Neural cell (in vitro differentiated cells): Measurements from ENCODE around the gene PLCB4. TPM values are rescaled to one million over a fixed set of nuclear protein-coding genes. Genes with fewer than 3 reads are reported as not detected.

Experiments
- H2AFZ ChIP-seq: fragments of 200-600, 300-800 bp; sonication (generic), shearing (Covaris generic); 2 replicates; pipeline ENCODE4 v1.6.0; 2014; ENCODE audit warnings: low read depth, mild to moderate bottlenecking, antibody characterized with exemption, low read length, moderate library complexity
- H3F3A ChIP-seq: fragments of 200-600 bp; shearing (Covaris generic); 2 replicates; pipeline ENCODE4 v1.6.1; 2016; ENCODE audit warnings: mild to moderate bottlenecking, moderate library complexity, mixed read lengths, antibody characterized with exemption, low read length; ENCODE audit not compliant: insufficient read depth, poor library complexity, severe bottlenecking
- H3K27ac ChIP-seq: fragments of 200-600, 300-800 bp; sonication (generic), shearing (Covaris generic); 2 replicates; pipeline ENCODE4 v1.5.1; 2014; ENCODE audit warnings: mild to moderate bottlenecking, low read length, moderate library complexity
- H3K27me3 ChIP-seq: fragments of 300-800, 200-600 bp; sonication (generic), shearing (Covaris generic); 2 replicates; pipeline ENCODE4 v1.6.0; 2014; ENCODE audit warnings: mild to moderate bottlenecking, low read depth, low read length, moderate library complexity; ENCODE audit not compliant: insufficient read depth
- H3K36me3 ChIP-seq: fragments of 300-800, 200-600 bp; sonication (generic), shearing (Covaris generic); 2 replicates; pipeline ENCODE4 v1.5.1; 2014; ENCODE audit warnings: mild to moderate bottlenecking, antibody characterized with exemption, low read length, moderate library complexity; ENCODE audit not compliant: insufficient read depth
- H3K4me2 ChIP-seq: fragments of 300-800, 200-600 bp; sonication (generic), shearing (Covaris generic); 2 replicates; pipeline ENCODE4 v1.6.0; 2014; ENCODE audit warnings: mild to moderate bottlenecking, low read length
- H3K4me3 ChIP-seq: fragments of 300-800, 200-600 bp; sonication (generic), shearing (Covaris generic); 2 replicates; pipeline ENCODE4 v1.5.1; 2014; ENCODE audit warnings: mild to moderate bottlenecking, low read length, moderate library complexity
- H3K79me2 ChIP-seq: fragments of 200-600 bp; shearing (Covaris generic); replicated peaks from 2 replicates; pipeline ENCODE4 v1.6.0; 2014; ENCODE audit warnings: mild to moderate bottlenecking, low read length, moderate library complexity; ENCODE audit not compliant: insufficient read depth
- H3K9ac ChIP-seq: fragments of 300-800, 200-600 bp; sonication (generic), shearing (Covaris generic); 2 replicates; pipeline ENCODE4 v1.6.1; 2016; ENCODE audit warnings: mild to moderate bottlenecking, low read length, mixed read lengths
- H3K9me2 ChIP-seq: fragments of 200-600 bp; shearing (Covaris generic); 2 replicates; pipeline ENCODE4 v1.6.1; 2016; ENCODE audit warnings: mild to moderate bottlenecking, low read length, mixed read lengths; ENCODE audit not compliant: insufficient read depth
- H3K9me3 ChIP-seq: fragments of 200-600, 300-800 bp; sonication (generic), shearing (Covaris generic); 2 replicates; pipeline ENCODE4 v1.6.1; 2016; ENCODE audit warnings: mild to moderate bottlenecking, mixed run types, low read length, moderate library complexity, mixed read lengths
- H4K20me1 ChIP-seq: fragments of 200-600 bp; shearing (Covaris generic); 2 replicates; pipeline ENCODE4 v1.6.1; 2016; ENCODE audit warnings: mild to moderate bottlenecking, mixed run types; ENCODE audit not compliant: insufficient read depth
- EP300 ChIP-seq: fragments of 450-650 bp; conservative IDR thresholded peaks from 2 replicates; pipeline ENCODE4 v1.6.1; 2014; ENCODE audit warnings: antibody characterized with exemption, mild to moderate bottlenecking, moderate library complexity; ENCODE audit not compliant: poor library complexity, severe bottlenecking
- EZH2 ChIP-seq: fragments of 200-600, 300-800 bp; shearing (Covaris generic), sonication (generic); IDR thresholded peaks from 2 replicates; pipeline ENCODE4 v1.6.1; 2014; ENCODE audit warnings: antibody characterized with exemption, low read length, borderline replicate concordance, mild to moderate bottlenecking; ENCODE audit not compliant: insufficient read depth, poor library complexity, severe bottlenecking
- MXI1 ChIP-seq: fragments of 450-650 bp; conservative IDR thresholded peaks from 2 replicates; pipeline ENCODE4 v1.6.1; 2014; ENCODE audit warnings: antibody characterized with exemption, mild to moderate bottlenecking; ENCODE audit not compliant: poor library complexity, severe bottlenecking
- POLR2AphosphoS5 ChIP-seq: IDR thresholded peaks from 2 replicates; pipeline ENCODE4 v1.6.1; 2012
- RAD21 ChIP-seq: fragments of 450-650 bp; conservative IDR thresholded peaks from 2 replicates; pipeline ENCODE4 v1.6.1; 2014; ENCODE audit warnings: antibody characterized with exemption, mild to moderate bottlenecking, moderate library complexity
- SMC3 ChIP-seq: fragments of 450-650 bp; conservative IDR thresholded peaks from 2 replicates; pipeline ENCODE4 v1.6.1; 2014; ENCODE audit warnings: antibody characterized with exemption, mild to moderate bottlenecking, moderate library complexity; ENCODE audit not compliant: poor library complexity
- TAF1 ChIP-seq: IDR thresholded peaks from 2 replicates; pipeline ENCODE4 v1.6.1; 2012; ENCODE audit warnings: low read depth
- polyA plus RNA-seq: library from polyadenylated mRNA; depleted of rRNA; stranded (reverse); fragments of >200 nt; gene quantifications from 2 replicates; pipeline ENCODE4 v1.2.3, GENCODE V29; 2014
- TF ChIP-seq, protein P1 (sequence below): IDR thresholded peaks from 2 replicates; pipeline ENCODE4 v1.6.1; 2012; ENCODE audit warnings: borderline replicate concordance
- TF ChIP-seq, protein P2 (sequence below): fragments of 450-650 bp; IDR thresholded peaks from 2 replicates; pipeline ENCODE4 v1.5.1; 2014; ENCODE audit warnings: antibody characterized with exemption, mild to moderate bottlenecking, moderate library complexity; ENCODE audit not compliant: poor library complexity, severe bottlenecking

Gene PLCB4
- polyA plus RNA-seq, 1 donor from 2014 or later: 13.1 TPM

DNA sequence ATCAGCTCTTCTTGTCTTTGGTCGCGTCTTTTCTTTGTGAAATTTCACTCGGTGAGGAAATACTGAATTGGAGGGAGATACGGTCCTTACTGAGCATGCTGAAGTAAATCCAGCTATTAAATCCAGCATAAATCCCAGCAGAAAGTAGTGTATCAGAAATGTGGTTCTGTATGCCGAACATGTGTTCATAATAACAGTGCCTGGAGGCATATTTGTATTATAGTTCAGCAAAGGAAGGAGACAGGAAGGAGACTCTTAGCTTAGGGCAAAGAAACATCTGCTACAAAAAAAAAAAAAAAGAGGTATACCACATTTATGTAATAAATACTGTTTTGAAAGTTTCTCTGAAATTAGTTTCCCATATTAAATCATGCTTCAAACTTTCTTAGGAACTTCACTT lies 211.8 kb downstream of the PLCB4 start:
- no peaks in the 10 kb centered on the region for H3K79me2 ChIP-seq
- no peak overlapping the region for H3K27ac ChIP-seq
- TF ChIP-seq SMC3 (no peak), POLR2AphosphoS5 (no peak)
- H3K9ac ChIP-seq: no peak overlapping the region
- H4K20me1 ChIP-seq: no peaks in the 10 kb centered on the region
- no peaks in the 10 kb centered on the region for H3F3A ChIP-seq
- no peaks in the 10 kb centered on the region for H3K27me3 ChIP-seq
- H3K9me2 ChIP-seq: no peaks in the 10 kb centered on the region
- no peak overlapping the region for H2AFZ ChIP-seq
- H3K9me3 ChIP-seq: no peaks in the 10 kb centered on the region
- H3K36me3 ChIP-seq: peaks cover 3% of the 10 kb centered on the region
- H3K4me3 ChIP-seq: no peak overlapping the region
- H3K4me2 ChIP-seq: no peak overlapping the region

GRCh38 chr20:9281803-9282202 lies 212.9 kb downstream of the PLCB4 start:
- Histone ChIP-seq H3K27ac (no peak overlapping the region), H3K9me2 (no peaks in the 10 kb centered on the region), H3K79me2 (no peaks in the 10 kb centered on the region), H3K36me3 (peaks cover 3% of the 10 kb centered on the region), H3K4me3 (no peak overlapping the region), H4K20me1 (no peaks in the 10 kb centered on the region), H3K9ac (no peak overlapping the region), H2AFZ (no peak overlapping the region), H3K9me3 (no peaks in the 10 kb centered on the region), H3K4me2 (no peak overlapping the region), H3K27me3 (no peaks in the 10 kb centered on the region), H3F3A (no peaks in the 10 kb centered on the region)
- no peak for TF ChIP-seq RAD21
- TF ChIP-seq EZH2: no peak
- TF ChIP-seq, protein P1, sequence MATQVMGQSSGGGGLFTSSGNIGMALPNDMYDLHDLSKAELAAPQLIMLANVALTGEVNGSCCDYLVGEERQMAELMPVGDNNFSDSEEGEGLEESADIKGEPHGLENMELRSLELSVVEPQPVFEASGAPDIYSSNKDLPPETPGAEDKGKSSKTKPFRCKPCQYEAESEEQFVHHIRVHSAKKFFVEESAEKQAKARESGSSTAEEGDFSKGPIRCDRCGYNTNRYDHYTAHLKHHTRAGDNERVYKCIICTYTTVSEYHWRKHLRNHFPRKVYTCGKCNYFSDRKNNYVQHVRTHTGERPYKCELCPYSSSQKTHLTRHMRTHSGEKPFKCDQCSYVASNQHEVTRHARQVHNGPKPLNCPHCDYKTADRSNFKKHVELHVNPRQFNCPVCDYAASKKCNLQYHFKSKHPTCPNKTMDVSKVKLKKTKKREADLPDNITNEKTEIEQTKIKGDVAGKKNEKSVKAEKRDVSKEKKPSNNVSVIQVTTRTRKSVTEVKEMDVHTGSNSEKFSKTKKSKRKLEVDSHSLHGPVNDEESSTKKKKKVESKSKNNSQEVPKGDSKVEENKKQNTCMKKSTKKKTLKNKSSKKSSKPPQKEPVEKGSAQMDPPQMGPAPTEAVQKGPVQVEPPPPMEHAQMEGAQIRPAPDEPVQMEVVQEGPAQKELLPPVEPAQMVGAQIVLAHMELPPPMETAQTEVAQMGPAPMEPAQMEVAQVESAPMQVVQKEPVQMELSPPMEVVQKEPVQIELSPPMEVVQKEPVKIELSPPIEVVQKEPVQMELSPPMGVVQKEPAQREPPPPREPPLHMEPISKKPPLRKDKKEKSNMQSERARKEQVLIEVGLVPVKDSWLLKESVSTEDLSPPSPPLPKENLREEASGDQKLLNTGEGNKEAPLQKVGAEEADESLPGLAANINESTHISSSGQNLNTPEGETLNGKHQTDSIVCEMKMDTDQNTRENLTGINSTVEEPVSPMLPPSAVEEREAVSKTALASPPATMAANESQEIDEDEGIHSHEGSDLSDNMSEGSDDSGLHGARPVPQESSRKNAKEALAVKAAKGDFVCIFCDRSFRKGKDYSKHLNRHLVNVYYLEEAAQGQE: no peak
- no peak for TF ChIP-seq EP300
- TF ChIP-seq TAF1: no peak
- TF ChIP-seq, protein P2, sequence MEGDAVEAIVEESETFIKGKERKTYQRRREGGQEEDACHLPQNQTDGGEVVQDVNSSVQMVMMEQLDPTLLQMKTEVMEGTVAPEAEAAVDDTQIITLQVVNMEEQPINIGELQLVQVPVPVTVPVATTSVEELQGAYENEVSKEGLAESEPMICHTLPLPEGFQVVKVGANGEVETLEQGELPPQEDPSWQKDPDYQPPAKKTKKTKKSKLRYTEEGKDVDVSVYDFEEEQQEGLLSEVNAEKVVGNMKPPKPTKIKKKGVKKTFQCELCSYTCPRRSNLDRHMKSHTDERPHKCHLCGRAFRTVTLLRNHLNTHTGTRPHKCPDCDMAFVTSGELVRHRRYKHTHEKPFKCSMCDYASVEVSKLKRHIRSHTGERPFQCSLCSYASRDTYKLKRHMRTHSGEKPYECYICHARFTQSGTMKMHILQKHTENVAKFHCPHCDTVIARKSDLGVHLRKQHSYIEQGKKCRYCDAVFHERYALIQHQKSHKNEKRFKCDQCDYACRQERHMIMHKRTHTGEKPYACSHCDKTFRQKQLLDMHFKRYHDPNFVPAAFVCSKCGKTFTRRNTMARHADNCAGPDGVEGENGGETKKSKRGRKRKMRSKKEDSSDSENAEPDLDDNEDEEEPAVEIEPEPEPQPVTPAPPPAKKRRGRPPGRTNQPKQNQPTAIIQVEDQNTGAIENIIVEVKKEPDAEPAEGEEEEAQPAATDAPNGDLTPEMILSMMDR: no peak
- no peak for TF ChIP-seq POLR2AphosphoS5
- no peak for TF ChIP-seq SMC3
- TF ChIP-seq MXI1: no peak

DNA sequence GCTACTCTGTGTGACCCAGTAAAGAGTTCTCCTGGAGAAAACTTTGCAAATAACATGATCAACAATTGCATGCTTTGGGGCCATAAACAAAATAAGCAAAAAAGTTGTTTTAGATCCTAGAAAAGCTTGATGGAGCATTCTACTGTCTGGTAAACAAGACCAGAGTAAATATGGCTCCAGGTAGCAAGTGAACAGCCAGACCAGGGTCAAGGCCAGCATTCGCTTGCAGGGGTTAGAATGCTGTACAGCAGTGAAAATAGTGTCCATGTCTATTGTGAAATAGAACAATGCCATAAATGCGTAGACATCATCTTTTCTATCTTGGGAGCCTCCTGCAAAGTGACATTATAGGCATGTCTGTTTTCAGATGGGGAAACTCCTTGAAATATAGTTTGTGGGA lies 216.7 kb downstream of the PLCB4 start:
- no peak for TF ChIP-seq SMC3
- no peak for TF ChIP-seq MXI1
- TF ChIP-seq EP300: no peak
- no peak for TF ChIP-seq RAD21
- TF ChIP-seq, protein P2: no peak
- no peak for TF ChIP-seq POLR2AphosphoS5
- no peak for TF ChIP-seq EZH2
- TF ChIP-seq, protein P1: no peak
- no peak for TF ChIP-seq TAF1
- Histone ChIP-seq H3K9ac (no peak overlapping the region), H3K27me3 (no peaks in the 10 kb centered on the region), H3K4me3 (no peak overlapping the region), H3K79me2 (no peaks in the 10 kb centered on the region), H3K9me3 (no peaks in the 10 kb centered on the region), H3K36me3 (no peaks in the 10 kb centered on the region), H3K27ac (no peak overlapping the region), H3K9me2 (no peaks in the 10 kb centered on the region), H4K20me1 (no peaks in the 10 kb centered on the region), H3F3A (no peaks in the 10 kb centered on the region), H3K4me2 (no peak overlapping the region), H2AFZ (no peak overlapping the region)
